Measurements from ENCODE around the gene SOD2. TPM values are rescaled to one million over a fixed set of nuclear protein-coding genes. Genes with fewer than 3 reads are reported as not detected.

The SOD2 gene
- total RNA-seq (2022; extraction: Qiagen RNA extraction; ENCODE audit: low read depth) = 167 to 210 TPM (median 182 TPM) in 5 replicates

DNA sequence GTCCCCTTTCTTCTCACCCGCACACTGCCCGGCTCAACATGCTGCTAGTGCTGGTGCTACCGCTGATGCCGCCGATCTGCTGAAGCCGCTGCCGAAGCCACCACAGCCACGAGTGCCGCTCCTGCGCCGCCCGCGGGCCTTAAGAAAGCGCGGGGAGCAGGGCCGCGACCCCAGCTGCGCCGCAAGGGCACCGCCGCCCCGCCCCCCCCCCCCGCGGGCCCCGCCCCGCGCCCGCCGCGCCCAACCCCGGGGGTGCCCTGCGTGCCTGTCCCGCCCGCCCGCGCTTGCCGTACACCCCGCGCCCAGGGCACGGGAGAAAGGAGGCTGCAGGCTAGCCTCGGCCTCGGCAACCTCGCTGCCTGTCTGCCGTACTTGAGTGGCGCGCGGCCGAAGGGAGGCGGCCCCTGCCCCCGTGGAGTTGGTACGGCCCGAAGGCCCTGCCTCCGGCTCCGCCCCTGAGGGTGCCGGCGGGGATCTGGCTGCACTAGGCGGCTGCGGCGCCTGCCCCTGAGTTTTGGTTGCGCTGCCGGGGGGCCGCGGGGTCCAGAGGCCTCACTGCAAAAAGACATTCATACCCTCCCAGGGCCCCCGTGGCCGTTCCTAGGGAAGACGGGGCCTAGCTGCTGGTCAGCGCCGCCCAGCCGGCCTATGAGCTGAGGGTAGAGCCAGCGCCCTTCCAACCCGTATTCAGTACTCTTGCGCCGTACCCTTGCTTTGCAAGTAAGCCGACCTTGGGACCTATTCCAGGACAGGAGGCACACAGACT, at the start of gene SOD2:
Gene SOD2, minus strand, starts transcription at position 114 of the 766 bp plus-strand sequence. Its CDS starts 74 bp downstream, at position 40.

DNA sequence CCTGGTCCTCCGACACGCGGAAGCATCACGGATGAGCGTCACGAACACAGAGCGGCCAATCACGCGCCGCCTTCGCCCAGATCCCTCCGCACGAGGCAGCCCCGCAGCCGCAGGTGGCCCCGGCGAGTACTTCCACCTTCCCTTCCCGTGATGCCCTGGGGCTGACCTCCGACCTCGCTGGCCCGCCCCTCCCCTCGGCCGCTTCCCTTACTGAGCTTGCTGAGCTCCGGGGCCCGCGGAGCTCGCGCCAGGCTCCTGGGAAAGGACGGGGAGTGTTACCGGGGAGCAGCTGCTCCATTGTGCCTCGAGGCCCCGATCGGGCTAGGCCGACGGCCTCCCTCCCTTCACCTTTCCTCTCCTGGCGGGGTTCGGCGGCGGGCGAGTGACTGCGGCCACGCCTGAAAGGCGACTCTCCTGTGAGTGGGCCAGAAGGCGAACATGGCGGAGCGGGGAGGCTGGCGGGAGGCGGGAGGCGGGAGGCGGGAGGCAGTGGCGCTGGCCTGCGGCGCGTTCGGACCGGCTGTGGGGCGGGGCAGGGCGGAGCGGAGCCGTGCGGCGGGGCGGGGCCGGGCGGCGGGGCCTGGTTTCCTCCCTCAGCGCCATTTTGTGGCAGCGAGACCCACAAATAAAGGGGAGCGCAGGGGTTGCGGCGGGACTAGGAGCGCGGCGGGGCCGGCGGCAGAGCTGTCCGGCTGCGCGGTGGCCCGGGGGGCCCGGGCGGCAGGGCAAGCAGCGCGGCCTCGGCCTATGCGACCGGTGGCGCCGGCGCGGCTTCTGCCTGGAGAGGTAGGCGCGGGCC, 34.1 kb upstream of the SOD2 start, which contains the start of gene WTAP:
Gene WTAP, plus strand, starts transcription at position 589 of the 799 bp plus-strand sequence. CDS start 8,760 bp downstream, outside the sequence.

Other genes starting within 250 kb of the SOD2 start
- gene WTAP, start 34.3 kb upstream of the SOD2 start, total RNA-seq (2022; extraction: Qiagen RNA extraction; ENCODE audit: low read depth) = 53.1 to 76.1 TPM (median 71.2 TPM) in 5 replicates
- 27.0 to 30.8 TPM (median 27.7 TPM) in 5 replicates for gene ACAT2, start 68.8 kb upstream of the SOD2 start, total RNA-seq (2022; extraction: Qiagen RNA extraction; ENCODE audit: low read depth)
- gene TCP1, start 96.4 kb upstream of the SOD2 start, total RNA-seq (2022; extraction: Qiagen RNA extraction; ENCODE audit: low read depth) = 221 to 254 TPM (median 244 TPM) in 5 replicates
- gene MRPL18, start 97.2 kb upstream of the SOD2 start, total RNA-seq (2022; extraction: Qiagen RNA extraction; ENCODE audit: low read depth) = 82.2 to 94.5 TPM (median 91.5 TPM) in 5 replicates
- gene PNLDC1, start 107.0 kb upstream of the SOD2 start, total RNA-seq (2022; extraction: Qiagen RNA extraction; ENCODE audit: low read depth) = 0.11 TPM in 1 of 5 replicates, not detected in the others
- gene MAS1, start 197.7 kb upstream of the SOD2 start, total RNA-seq (2022; extraction: Qiagen RNA extraction; ENCODE audit: low read depth) = not detected in 5 replicates